Measurements from ENCODE around the gene PFDN1. TPM values are rescaled to one million over a fixed set of nuclear protein-coding genes. Genes with fewer than 3 reads are reported as not detected.

PFDN1 gene
- total and polyA plus RNA-seq, 4 donors = 14.0 to 30.8 (median 20.7) TPM

GRCh38 chr5:140331638-140332037 lies 28.7 kb upstream of the PFDN1 start:
- Histone ChIP-seq H3K27me3 (ENCODE audit: control insufficient read depth in 4 of 4, insufficient read depth in 4 of 4, low read length in 3 of 4) (no peaks in the 10 kb centered on the region), H3K4me1 (ENCODE audit: control insufficient read depth in 4 of 4, insufficient read depth in 4 of 4, low read length in 3 of 4) (peaks cover 0 to 8% (median 6%) of the 10 kb centered on the region in 4 donors), H3K27ac (ENCODE audit: low read depth in 1 of 2, low read length in 2 of 2) (no peak overlapping the region), H3K9me3 (ENCODE audit: control insufficient read depth in 4 of 4, low read length in 3 of 4) (no peaks in the 10 kb centered on the region), H3K4me3 (ENCODE audit: low read depth in 1 of 3, low read length in 3 of 3) (no peak overlapping the region), H3K9ac (ENCODE audit: low read depth in 1 of 2, low read length in 2 of 2) (no peak overlapping the region), H3K36me3 (ENCODE audit: control insufficient read depth in 4 of 4, insufficient read depth in 3 of 4, low read depth in 1 of 4, low read length in 3 of 4) (peaks cover 0 to 3% (median 1%) of the 10 kb centered on the region in 4 donors)
- TF ChIP-seq SP1 (IDR thresholded peaks at IDR 0.05) (no peak), ATF3 (IDR thresholded peaks at IDR 0.05) (no peak), REST (IDR thresholded peaks at IDR 0.05) (no peak), GABPA (IDR thresholded peaks at IDR 0.05 in 1 of 2, conservative IDR thresholded peaks at IDR 0.05 in 1 of 2) (no peak), FOXA2 (IDR thresholded peaks at IDR 0.05) (no peak), YY1 (IDR thresholded peaks at IDR 0.05) (no peak), RAD21 (IDR thresholded peaks at IDR 0.05) (no peak), JUND (IDR thresholded peaks at IDR 0.05) (no peak), RXRA (IDR thresholded peaks at IDR 0.05) (no peak), MAX (IDR thresholded peaks at IDR 0.05) (no peak), CTCF (IDR thresholded peaks at IDR 0.05; ENCODE audit: low read depth, low read length, missing input control) (no peak), TAF1 (conservative IDR thresholded peaks at IDR 0.05) (no peak), FOXA1 (IDR thresholded peaks at IDR 0.05) (no peak), NR2F2 (IDR thresholded peaks at IDR 0.05) (no peak), ZBTB33 (IDR thresholded peaks at IDR 0.05) (no peak)
- DNase-seq (ENCODE audit: low spot score) = no peak
- WGBS = 94% methylated on average over 1 of the region's 1 CpG
